Stimulated activated naive CD8-positive, alpha-beta T cell treated with anti-CD3 and anti-CD28 coated beads, Interleukin-15, Interleukin-2, amounts not matched to agents 100 ng/mL and 50 ng/mL, for 24 hours (primary cell): ENCODE measurements around the gene NSMCE3.

ENCODE experiments used
- H3K27ac Mint-ChIP-seq: one replicate; pipeline ENCODE4 v1.8.0; 2021; ENCODE audit warnings: mild to moderate bottlenecking, mixed read lengths
- H3K27me3 Mint-ChIP-seq: one replicate; pipeline ENCODE4 v1.8.0; 2021; ENCODE audit warnings: mixed read lengths
- H3K36me3 Mint-ChIP-seq: one replicate; pipeline ENCODE4 v1.8.0; 2021; ENCODE audit warnings: low read depth, mixed read lengths
- H3K4me1 Mint-ChIP-seq: one replicate; pipeline ENCODE4 v1.8.0; 2021; ENCODE audit warnings: low read depth, mixed read lengths
- H3K4me3 Mint-ChIP-seq: one replicate; pipeline ENCODE4 v1.8.0; 2021; ENCODE audit warnings: mild to moderate bottlenecking, mixed read lengths
- H3K9me3 Mint-ChIP-seq: one replicate; pipeline ENCODE4 v1.8.0; 2021; ENCODE audit warnings: mixed read lengths

NSMCE3 gene

GRCh38 chr15:29269485-29270168 is at the start of gene NSMCE3:
Gene NSMCE3 (minus strand): TSS chr15:29269822. CDS start chr15:29269705, 117 bp downstream.
- Mint-ChIP-seq H3K36me3 (peaks cover 7% of the 10 kb centered on the region), H3K27ac (peak within 1 kb of the TSS; percentile 100), H3K4me3 (peak within 1 kb of the TSS; percentile 99), H3K4me1 (peaks cover 48% of the 10 kb centered on the region), H3K27me3 (no peaks in the 10 kb centered on the region), H3K9me3 (no peaks in the 10 kb centered on the region)

- H3K4me1 Mint-ChIP-seq, result no peaks in the 10 kb centered on the region
- no peaks in the 10 kb centered on the region for H3K36me3 Mint-ChIP-seq
- H3K9me3 Mint-ChIP-seq, result peaks cover 8% of the 10 kb centered on the region
- H3K27me3 Mint-ChIP-seq, result peaks cover 17% of the 10 kb centered on the region
- no peak overlapping the region for H3K4me3 Mint-ChIP-seq
- no peak overlapping the region for H3K27ac Mint-ChIP-seq
Measured at GRCh38 chr15:29316422-29316821, 46.8 kb upstream of the NSMCE3 start.

- Mint-ChIP-seq H3K27ac (no peak overlapping the region), H3K4me1 (no peaks in the 10 kb centered on the region), H3K4me3 (no peak overlapping the region), H3K27me3 (peaks cover 12% of the 10 kb centered on the region), H3K9me3 (no peaks in the 10 kb centered on the region), H3K36me3 (no peaks in the 10 kb centered on the region)
Measured at GRCh38 chr15:29312387-29312786, 42.8 kb upstream of the NSMCE3 start.

GRCh38 chr15:29311696-29312095 is 42.1 kb upstream of the NSMCE3 start:
- no peaks in the 10 kb centered on the region for H3K9me3 Mint-ChIP-seq
- H3K27ac Mint-ChIP-seq, result no peak overlapping the region
- no peaks in the 10 kb centered on the region for H3K36me3 Mint-ChIP-seq
- no peaks in the 10 kb centered on the region for H3K4me1 Mint-ChIP-seq
- no peak overlapping the region for H3K4me3 Mint-ChIP-seq
- peaks cover 11% of the 10 kb centered on the region for H3K27me3 Mint-ChIP-seq

GRCh38 chr15:29309139-29309538 is 39.5 kb upstream of the NSMCE3 start:
- Mint-ChIP-seq H3K4me1 (no peaks in the 10 kb centered on the region), H3K9me3 (no peaks in the 10 kb centered on the region), H3K4me3 (no peak overlapping the region), H3K27ac (no peak overlapping the region), H3K27me3 (peaks cover 10% of the 10 kb centered on the region), H3K36me3 (no peaks in the 10 kb centered on the region)

- no peaks in the 10 kb centered on the region for H3K4me1 Mint-ChIP-seq
- H3K27me3 Mint-ChIP-seq, result peaks cover 10% of the 10 kb centered on the region
- no peak overlapping the region for H3K27ac Mint-ChIP-seq
- no peak overlapping the region for H3K4me3 Mint-ChIP-seq
- no peaks in the 10 kb centered on the region for H3K36me3 Mint-ChIP-seq
- no peaks in the 10 kb centered on the region for H3K9me3 Mint-ChIP-seq
Measured at GRCh38 chr15:29308299-29308698, 38.7 kb upstream of the NSMCE3 start.

DNA sequence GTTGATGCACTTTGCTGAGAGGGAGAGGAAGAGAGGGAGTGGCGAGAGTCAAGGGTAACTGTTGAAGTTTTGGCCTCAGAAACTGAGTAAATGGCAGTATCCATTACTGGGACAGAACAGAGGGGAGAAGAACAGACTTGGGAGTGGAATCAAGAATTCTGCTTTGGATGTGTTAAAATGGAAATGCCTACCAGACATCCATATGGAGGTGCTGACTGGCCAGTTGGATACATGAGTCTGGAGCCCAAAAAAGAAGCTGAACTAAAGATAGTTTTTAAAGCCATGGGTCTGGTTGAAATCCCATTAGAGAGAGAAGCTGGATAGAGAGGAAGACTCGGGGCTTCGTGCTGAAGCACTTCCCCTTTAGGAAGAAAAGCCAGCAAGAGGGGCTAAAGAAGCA is 35.9 kb upstream of the NSMCE3 start:
- no peak overlapping the region for H3K4me3 Mint-ChIP-seq
- H3K27ac Mint-ChIP-seq, result no peak overlapping the region
- no peaks in the 10 kb centered on the region for H3K36me3 Mint-ChIP-seq
- no peaks in the 10 kb centered on the region for H3K9me3 Mint-ChIP-seq
- H3K27me3 Mint-ChIP-seq, result peaks cover 10% of the 10 kb centered on the region
- H3K4me1 Mint-ChIP-seq, result no peaks in the 10 kb centered on the region

DNA sequence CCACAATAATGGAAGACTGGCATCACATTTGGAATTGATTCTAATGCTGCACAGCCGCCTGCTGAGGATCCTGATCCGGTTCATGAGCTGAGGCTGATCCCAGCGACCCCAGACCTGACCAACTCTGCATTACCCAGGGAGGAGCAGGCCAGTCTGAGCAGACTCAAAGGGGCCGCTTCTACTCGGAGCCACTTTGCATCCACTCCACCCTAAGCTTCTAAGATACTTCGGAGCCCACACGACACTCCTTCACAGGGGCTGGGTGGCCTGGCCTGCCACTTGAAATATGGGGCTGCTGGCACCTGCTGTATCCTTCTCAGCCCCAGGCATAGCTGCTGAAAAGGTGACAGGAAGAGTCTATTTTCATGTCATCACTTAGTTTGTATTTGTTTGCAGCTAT is 33.2 kb upstream of the NSMCE3 start:
- Mint-ChIP-seq H3K9me3 (no peaks in the 10 kb centered on the region), H3K36me3 (no peaks in the 10 kb centered on the region), H3K27ac (no peak overlapping the region), H3K27me3 (peaks cover 10% of the 10 kb centered on the region), H3K4me1 (no peaks in the 10 kb centered on the region), H3K4me3 (no peak overlapping the region)

DNA sequence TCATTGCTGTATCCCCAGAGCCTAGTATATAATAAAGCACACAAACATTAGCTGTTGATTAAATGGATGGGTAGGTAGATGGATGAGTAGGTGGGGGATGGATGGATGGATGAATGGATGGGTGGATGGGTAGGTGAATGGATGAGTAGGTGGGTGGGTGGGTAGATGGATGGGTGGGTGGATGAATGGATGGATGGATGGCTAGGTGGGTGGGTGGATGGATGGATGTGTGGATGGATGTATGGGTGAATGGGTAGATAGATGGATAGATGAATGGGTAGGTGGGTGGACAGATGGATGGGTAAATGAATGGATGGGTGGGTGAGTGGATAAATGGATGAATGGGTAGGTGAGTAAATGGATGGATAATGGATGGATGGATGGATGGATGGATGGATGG is 30.2 kb upstream of the NSMCE3 start:
- Mint-ChIP-seq H3K27me3 (peaks cover 3% of the 10 kb centered on the region), H3K4me3 (no peak overlapping the region), H3K4me1 (no peaks in the 10 kb centered on the region), H3K27ac (no peak overlapping the region), H3K36me3 (no peaks in the 10 kb centered on the region), H3K9me3 (no peaks in the 10 kb centered on the region)

- no peak overlapping the region for H3K27ac Mint-ChIP-seq
- no peaks in the 10 kb centered on the region for H3K9me3 Mint-ChIP-seq
- H3K36me3 Mint-ChIP-seq, result no peaks in the 10 kb centered on the region
- peaks cover 3% of the 10 kb centered on the region for H3K27me3 Mint-ChIP-seq
- no peaks in the 10 kb centered on the region for H3K4me1 Mint-ChIP-seq
- no peak overlapping the region for H3K4me3 Mint-ChIP-seq
Measured at GRCh38 chr15:29299331-29299730, 29.7 kb upstream of the NSMCE3 start.

DNA sequence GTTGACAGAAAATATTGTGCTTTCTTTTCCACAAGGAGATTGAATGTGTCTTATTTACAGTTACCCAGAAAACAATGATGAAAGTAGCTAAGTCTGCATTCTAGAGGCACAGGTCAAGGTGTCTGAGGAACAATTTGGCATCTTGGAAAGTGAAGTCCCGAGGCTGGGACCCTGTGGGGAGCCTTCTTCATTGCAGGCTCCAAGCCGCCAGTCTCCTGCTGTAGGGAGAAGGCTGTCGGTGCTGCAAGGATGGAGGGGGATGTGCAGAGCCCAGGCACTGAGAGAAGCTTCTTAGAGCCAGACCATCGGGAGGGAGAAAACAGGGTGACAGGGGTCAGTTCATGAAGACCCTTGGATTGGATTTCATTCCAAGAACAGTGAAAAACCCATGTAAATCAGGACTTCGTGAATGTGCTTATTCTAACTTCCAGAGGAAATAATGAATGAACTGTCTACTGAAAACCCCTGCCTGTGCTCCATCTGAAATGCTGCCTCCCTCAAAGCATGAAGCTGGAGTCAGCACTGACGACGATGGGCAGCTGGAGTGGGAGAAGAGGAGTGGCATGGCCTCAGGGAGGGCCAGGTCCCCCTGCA is 25.2 kb upstream of the NSMCE3 start:
- H3K27ac Mint-ChIP-seq, result no peak overlapping the region
- H3K4me1 Mint-ChIP-seq, result no peaks in the 10 kb centered on the region
- H3K4me3 Mint-ChIP-seq, result no peak overlapping the region
- H3K36me3 Mint-ChIP-seq, result no peaks in the 10 kb centered on the region
- H3K27me3 Mint-ChIP-seq, result peaks cover 3% of the 10 kb centered on the region
- H3K9me3 Mint-ChIP-seq, result no peaks in the 10 kb centered on the region

- no peaks in the 10 kb centered on the region for H3K36me3 Mint-ChIP-seq
- H3K4me1 Mint-ChIP-seq, result no peaks in the 10 kb centered on the region
- no peak overlapping the region for H3K4me3 Mint-ChIP-seq
- H3K27ac Mint-ChIP-seq, result no peak overlapping the region
- peaks cover 7% of the 10 kb centered on the region for H3K27me3 Mint-ChIP-seq
- H3K9me3 Mint-ChIP-seq, result no peaks in the 10 kb centered on the region
Measured at GRCh38 chr15:29291067-29291845, 21.6 kb upstream of the NSMCE3 start.

GRCh38 chr15:29289173-29289572 is 19.6 kb upstream of the NSMCE3 start:
- peaks cover 22% of the 10 kb centered on the region for H3K27me3 Mint-ChIP-seq
- no peaks in the 10 kb centered on the region for H3K9me3 Mint-ChIP-seq
- no peak overlapping the region for H3K4me3 Mint-ChIP-seq
- no peaks in the 10 kb centered on the region for H3K4me1 Mint-ChIP-seq
- H3K36me3 Mint-ChIP-seq, result no peaks in the 10 kb centered on the region
- no peak overlapping the region for H3K27ac Mint-ChIP-seq

DNA sequence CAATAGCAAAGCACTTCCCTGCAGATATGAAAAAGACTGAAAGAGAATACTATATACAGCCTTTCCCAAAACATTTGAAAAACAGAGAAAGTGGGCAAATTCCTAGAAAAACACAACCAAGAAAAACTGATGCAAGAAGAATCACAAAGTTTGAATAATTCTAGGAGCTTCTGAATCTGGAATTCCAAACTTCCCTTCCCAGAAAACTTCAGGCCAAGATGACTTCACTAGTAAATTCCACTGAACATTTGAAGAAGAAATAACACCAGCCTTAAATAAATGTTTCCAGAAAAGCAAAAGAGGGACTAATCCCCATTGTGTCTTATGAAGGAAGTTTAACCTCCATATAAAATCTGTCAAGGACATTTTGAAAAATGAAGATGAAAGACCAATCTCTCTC is 15.8 kb upstream of the NSMCE3 start:
- no peaks in the 10 kb centered on the region for H3K9me3 Mint-ChIP-seq
- H3K4me1 Mint-ChIP-seq, result no peaks in the 10 kb centered on the region
- H3K27ac Mint-ChIP-seq, result no peak overlapping the region
- no peaks in the 10 kb centered on the region for H3K36me3 Mint-ChIP-seq
- peaks cover 41% of the 10 kb centered on the region for H3K27me3 Mint-ChIP-seq
- H3K4me3 Mint-ChIP-seq, result no peak overlapping the region

DNA sequence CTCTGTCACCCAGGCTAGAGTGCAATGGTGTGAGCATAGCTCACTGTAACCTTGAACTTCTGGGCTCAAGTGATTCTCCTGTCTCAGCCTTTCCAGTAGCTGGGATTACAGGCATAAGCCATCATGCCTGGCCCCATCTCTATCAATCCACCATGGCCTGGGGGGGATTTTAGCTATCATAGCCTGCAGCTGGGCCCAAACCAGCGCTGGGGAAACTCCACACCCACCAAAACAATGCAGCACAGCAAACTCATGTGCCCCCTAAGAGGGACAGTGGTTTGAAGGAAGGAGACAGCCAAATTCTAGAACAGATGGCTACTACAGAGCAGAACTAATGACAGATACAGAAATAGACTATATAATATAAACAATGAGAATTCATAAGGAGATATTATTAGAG is 13.8 kb upstream of the NSMCE3 start:
- Mint-ChIP-seq H3K9me3 (no peaks in the 10 kb centered on the region), H3K4me3 (no peak overlapping the region), H3K27ac (no peak overlapping the region), H3K4me1 (no peaks in the 10 kb centered on the region), H3K27me3 (peaks cover 47% of the 10 kb centered on the region), H3K36me3 (no peaks in the 10 kb centered on the region)
